T-helper 2 cell (primary cell): ENCODE results near the gene LTBP3.

Source experiments
- DNase-seq, 5 experiments: peaks; one replicate each; pipeline versions ENCODE4 v3.0.0 to v3.0.0-alpha.2; 2012 to 2022

Gene LTBP3

GRCh38 chr11:65492637-65493366, 65.4 kb downstream of the LTBP3 start:
- no peak for DNase-seq

DNA sequence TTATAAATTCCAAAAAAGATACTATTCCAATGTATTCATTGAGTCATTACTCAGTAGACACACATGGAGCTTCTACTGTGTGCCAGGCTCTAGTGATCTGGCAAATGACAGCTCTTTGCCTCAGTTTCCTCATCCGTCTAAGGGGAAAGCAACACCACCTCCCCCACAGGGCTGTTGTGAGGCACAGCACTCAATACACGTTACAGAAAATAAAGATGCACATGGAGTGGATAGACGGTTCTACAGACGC, 65.8 kb downstream of the LTBP3 start:
- DNase-seq: no peak

GRCh38 chr11:65491614-65492386, 66.4 kb downstream of the LTBP3 start:
- no peak for DNase-seq

GRCh38 chr11:65491163-65491465, 67.0 kb downstream of the LTBP3 start:
- no peak for DNase-seq

GRCh38 chr11:65489706-65490320, 68.3 kb downstream of the LTBP3 start:
- DNase-seq: no peak

- DNase-seq: no peak
Measured at GRCh38 chr11:65489035-65489705, 69.0 kb downstream of the LTBP3 start.
